K562 (cell line): Measurements from ENCODE around the gene SLC13A3. TPM values are rescaled to one million over a fixed set of nuclear protein-coding genes. Genes with fewer than 3 reads are reported as not detected.

Experiments used
- ATAC-seq: fragments of 200-7000 bp; cut with Tn5 transposase; 3 replicates; pipeline ENCODE4 v1.9.1; 2020; ENCODE audit warnings: moderate library complexity
- BruUV-seq: library from RNA; stranded (reverse); fragments of 400-500 nt; replicated peaks from 2 replicates; lab custom pipeline; 2021; lab: Mats Ljungman, UMichigan
- CTCF ChIA-PET: fragments of 300-600 bp; formaldehyde crosslinking; extraction: SDS; loops from one replicate; lab custom pipeline; 2021; ENCODE audit warnings: low intra/inter-chr PET ratio; lab: Yijun Ruan, JAX
- POLR2A ChIA-PET: fragments of 300-600, 350-650 bp; sonication (Branson Sonifier 250); formaldehyde crosslinking; extraction: SDS; loops from one replicate; lab custom pipeline; 2021; ENCODE audit warnings: antibody characterized with exemption, inconsistent platforms; lab: Yijun Ruan, JAX
- DNase-seq, 4 experiments: peaks; one replicate each; pipeline versions ENCODE4 v3.0.0 to v3.0.0-alpha.2; 2011 to 2018; ENCODE audit warnings: low spot score in 3 of 4, mixed read lengths in 3 of 4; ENCODE audit errors: extremely low read depth in 1 of 4
- FAIRE-seq: peaks from 2 replicates; lab custom pipeline; 2011; peaks lifted over from hg19 to GRCh38; lab: Jason Lieb, UNC
- H2AFZ ChIP-seq: 2 replicates; pipeline ENCODE4 v1.6.0; 2011; ENCODE audit warnings: low read depth, low read length, control low read depth, inconsistent platforms
- H3K27ac ChIP-seq: fragments of 200-600 bp; 3 replicates; pipeline ENCODE4 v1.8.0; 2011; ENCODE audit warnings: low read depth, mild to moderate bottlenecking, control low read depth, inconsistent platforms, low read length, moderate library complexity, mixed read lengths; ENCODE audit errors: extremely low read depth
- H3K27me3 ChIP-seq, 2 experiments: fragments of 300-600 bp in 1 of 2; 2 replicates in 1 of 2; 3 replicates in 1 of 2; pipeline versions ENCODE4 v1.6.0 to v1.8.0; 2011; ENCODE audit warnings: inconsistent platforms in 2 of 2, low read length in 2 of 2, mild to moderate bottlenecking in 1 of 2, mixed read lengths in 1 of 2, moderate library complexity in 1 of 2; ENCODE audit not compliant: control insufficient read depth in 2 of 2, insufficient read depth in 2 of 2
- H3K36me3 ChIP-seq: fragments of 300-600 bp; 3 replicates; pipeline ENCODE4 v1.8.0; 2011; ENCODE audit warnings: mild to moderate bottlenecking, low read length, inconsistent platforms; ENCODE audit not compliant: control insufficient read depth, insufficient read depth
- H3K4me1 ChIP-seq, 2 experiments: fragments of 200-600 bp in 1 of 2; replicated peaks in 1 of 2; 2 replicates in 1 of 2; 3 replicates in 1 of 2; pipeline versions ENCODE4 v1.5.1 to v1.8.0; 2011; ENCODE audit warnings: inconsistent platforms in 2 of 2, low read length in 2 of 2, mild to moderate bottlenecking in 1 of 2, mixed read lengths in 1 of 2, moderate library complexity in 1 of 2; ENCODE audit not compliant: control insufficient read depth in 2 of 2, insufficient read depth in 2 of 2
- H3K4me2 ChIP-seq: 2 replicates; pipeline ENCODE4 v1.6.1; 2011; ENCODE audit warnings: low read length, control low read depth, inconsistent platforms, mixed read lengths; ENCODE audit not compliant: insufficient read depth
- H3K4me3 ChIP-seq: fragments of 200-600 bp; sonication (generic), shearing (Covaris generic); 2 replicates; pipeline ENCODE4 v1.5.1; 2016; ENCODE audit warnings: control low read depth, inconsistent platforms
- H3K79me2 ChIP-seq: fragments of 200-600 bp; 3 replicates; pipeline ENCODE4 v1.8.0; 2011; ENCODE audit warnings: low read length, inconsistent platforms; ENCODE audit not compliant: control insufficient read depth, insufficient read depth
- H3K9ac ChIP-seq, 2 experiments: 2 replicates each; pipeline versions ENCODE4 v1.6.0 to v1.6.1; 2011; ENCODE audit warnings: low read depth in 2 of 2, low read length in 2 of 2, control low read depth in 1 of 2, inconsistent platforms in 1 of 2, mild to moderate bottlenecking in 1 of 2, mixed read lengths in 1 of 2; ENCODE audit not compliant: insufficient read depth in 1 of 2
- H3K9me1 ChIP-seq: one replicate; pipeline ENCODE4 v1.6.0; 2011; ENCODE audit warnings: inconsistent platforms, mild to moderate bottlenecking, low read length, moderate library complexity; ENCODE audit not compliant: control insufficient read depth, insufficient read depth
- H3K9me3 ChIP-seq: replicated peaks from 2 replicates; pipeline ENCODE4 v1.5.1; 2011; ENCODE audit warnings: low read depth, low read length, inconsistent platforms; ENCODE audit not compliant: control insufficient read depth, insufficient read depth
- H4K20me1 ChIP-seq: replicated peaks from 2 replicates; pipeline ENCODE4 v1.6.1; 2011; ENCODE audit warnings: low read length, inconsistent platforms, mixed read lengths; ENCODE audit not compliant: control insufficient read depth, insufficient read depth
- BHLHE40 ChIP-seq: IDR thresholded peaks from 2 replicates; pipeline ENCODE4 v1.6.1; 2011; ENCODE audit warnings: low read length, improper control_type of control experiment
- ERF ChIP-seq: fragments of 450-650 bp; formaldehyde crosslinking; IDR thresholded peaks from 2 replicates; pipeline ENCODE4 v1.4.0; 2020; ENCODE audit warnings: mild to moderate bottlenecking, mixed read lengths
- GABPA ChIP-seq: fragments of 200-800 bp; sonication (Bioruptor generic); conservative IDR thresholded peaks from 2 replicates; pipeline ENCODE4 v1.6.1; 2016; ENCODE audit warnings: low read depth, missing genetic modification characterization, missing compliant biosample characterization
- HDAC1 ChIP-seq, 2 experiments: fragments of 450-650 bp; IDR thresholded peaks; 2 replicates each; pipeline ENCODE4 v1.6.1; 2016 to 2017; ENCODE audit warnings: inconsistent platforms in 1 of 2, mild to moderate bottlenecking in 1 of 2, moderate library complexity in 1 of 2
- HEY1 ChIP-seq: fragments of 250-450 bp; sonication (Bioruptor Pico); IDR thresholded peaks from 2 replicates; pipeline ENCODE4 v1.5.0; 2020; ENCODE audit warnings: mild to moderate bottlenecking, moderate library complexity, borderline replicate concordance
- L3MBTL2 ChIP-seq: fragments of 450-650 bp; IDR thresholded peaks from 2 replicates; pipeline ENCODE4 v1.6.1; 2016; ENCODE audit warnings: mild to moderate bottlenecking, moderate library complexity
- MAFF ChIP-seq: IDR thresholded peaks from 2 replicates; pipeline ENCODE4 v1.6.1; 2012; ENCODE audit warnings: low read length, improper control_type of control experiment
- NFIX ChIP-seq: fragments of 250-450 bp; sonication (Bioruptor Pico); IDR thresholded peaks from 2 replicates; pipeline ENCODE4 v1.4.0; 2020; ENCODE audit warnings: low read depth, mild to moderate bottlenecking, moderate library complexity
- PHF20 ChIP-seq: fragments of 450-650 bp; IDR thresholded peaks from 2 replicates; pipeline ENCODE4 v1.6.1; 2018; ENCODE audit not compliant: partially characterized antibody
- PKNOX1 ChIP-seq: fragments of 450-650 bp; IDR thresholded peaks from 2 replicates; pipeline ENCODE4 v1.6.1; 2016
- POLR2A ChIP-seq: fragments of 450-650 bp; conservative IDR thresholded peaks from 2 replicates; pipeline ENCODE4 v1.6.1; 2016
- POLR2AphosphoS2 ChIP-seq: IDR thresholded peaks from 2 replicates; pipeline ENCODE4 v1.6.1; 2012; ENCODE audit warnings: low read length, improper control_type of control experiment
- POLR2AphosphoS5 ChIP-seq: IDR thresholded peaks from 2 replicates; pipeline ENCODE4 v1.6.1; 2011; ENCODE audit warnings: mild to moderate bottlenecking, low read depth, low read length, moderate library complexity; ENCODE audit not compliant: control insufficient read depth, insufficient read depth
- PTTG1 ChIP-seq: fragments of 450-650 bp; IDR thresholded peaks from 2 replicates; pipeline ENCODE4 v1.6.1; 2016; ENCODE audit warnings: low read depth, mild to moderate bottlenecking, missing genetic modification characterization, missing compliant biosample characterization
- SETDB1 ChIP-seq: IDR thresholded peaks from one replicate; pipeline ENCODE4 v1.6.1; 2012; ENCODE audit warnings: low read length, control low read depth, inconsistent platforms
- YY1 ChIP-seq, 3 experiments: IDR thresholded peaks; 2 replicates each; pipeline ENCODE4 v1.6.1; 2011; ENCODE audit warnings: low read length in 2 of 3, mild to moderate bottlenecking in 2 of 3, moderate library complexity in 2 of 3, borderline replicate concordance in 1 of 3, control low read depth in 1 of 3, low read depth in 1 of 3; ENCODE audit not compliant: insufficient read depth in 3 of 3, insufficient replicate concordance in 2 of 3, control insufficient read depth in 1 of 3, insufficient read length in 1 of 3; ENCODE audit errors: extremely low read depth in 1 of 3
- ZBTB33 ChIP-seq: sonication (generic); formaldehyde crosslinking; IDR thresholded peaks from 2 replicates; pipeline ENCODE4 v1.8.1; 2023; ENCODE audit warnings: mild to moderate bottlenecking, missing genetic modification reagents
- ZNF384 ChIP-seq: IDR thresholded peaks from 2 replicates; pipeline ENCODE4 v1.6.1; 2012; ENCODE audit warnings: low read depth, low read length, improper control_type of control experiment
- ZNF583 ChIP-seq: fragments of 250-450 bp; sonication (Bioruptor Pico); IDR thresholded peaks from 2 replicates; pipeline ENCODE4 v1.4.0; 2020
- WGBS: fragments of 100-300 bp; shearing (Covaris generic); methylation state at CpG from one replicate; pipeline ENCODE4 v1.1.6; 2016; ENCODE audit warnings: low coverage, mixed read lengths; ENCODE audit not compliant: insufficient coverage; ENCODE audit errors: missing lambda C conversion rate; 5-methylcytosine and 5-hydroxymethylcytosine counted together
- in situ Hi-C: fragments of 300-500 bp; cut with MboI; formaldehyde crosslinking; loops from 4 replicates; pipeline ENCODE4 v1.15.0; 2018; ENCODE audit warnings: inconsistent platforms, mixed read lengths
- intact Hi-C: fragments of 100-400 bp; cut with micrococcal nuclease; formaldehyde crosslinking; loops from 2 replicates; pipeline ENCODE4 v1.14.2; 2022
- polyA plus RNA-seq, 8 experiments: library from polyadenylated mRNA; depleted of rRNA in 4 of 8; stranded (reverse) in 5 of 8; unstranded in 3 of 8; fragments of >200 nt; fragmentation: Nextera tagmentation in 2 of 8; fragmentation: Illumina TruSeq in 1 of 8; extraction: Ambion mirVana in 2 of 8; extraction: Trizol in 1 of 8; gene quantifications; 2 replicates each; pipeline versions ENCODE4 v1.2.1 to v1.2.3, GENCODE V29; 2011 to 2014; ENCODE audit warnings: inconsistent platforms in 1 of 8, missing spikeins in 1 of 8
- total RNA-seq, 7 experiments: library from RNA; depleted of rRNA in 6 of 7; stranded (reverse); fragments of >200 nt in 6 of 7; fragmentation: Illumina TruSeq in 2 of 7; extraction: Trizol in 2 of 7; gene quantifications; 2 replicates each; pipeline versions ENCODE4 v1.2.1 to v1.2.3, GENCODE V29; 2011 to 2021; ENCODE audit warnings: low replicate concordance in 1 of 7

SLC13A3 gene
- total and polyA plus RNA-seq, 9 of the 15 experiments (the other 6 are each of a cell fraction or from before 2014, with no cell fraction given) = 5.5 to 16.4 (median 8.5) TPM

- peak; percentile 43; the same call in 1 of the 2 replicates for TF ChIP-seq PKNOX1
- 0 out of 4 replicates have a peak, but pooled peaks of 1 of the 2 experiments have one; percentile 9 for TF ChIP-seq HDAC1 (IDR thresholded peaks at IDR 0.05)
- TF ChIP-seq POLR2AphosphoS5 = peak; percentile 60; the same call in 1 of the 2 replicates
- peak; percentile 82 for TF ChIP-seq GABPA (tag)
- TF ChIP-seq POLR2AphosphoS2 = 0 out of 2 replicates have a peak, but pooled peaks have one; percentile 53
- peak; percentile 83 for TF ChIP-seq POLR2A
- TF ChIP-seq HEY1 (CRISPR knock-in tag) = peak; percentile 80; the same call in 1 of the 2 replicates
Measured at GRCh38 chr20:46689754-46690085, 38.5 kb upstream of the SLC13A3 start (continued).

- DNase-seq (peak; percentile 97 to 99 (median 98)), FAIRE-seq (peak; percentile 98), ATAC-seq (peak; percentile 96)
- Histone ChIP-seq H3K9me1 (no peaks in the 10 kb centered on the region), H3K27me3 (no peaks in the 10 kb centered on the region), H3K9me3 (no peaks in the 10 kb centered on the region), H3K27ac (peak within 1 kb of the TSS; percentile 91), H3K4me1 (peaks cover 5 to 33% of the 10 kb centered on the region in 2 experiments; a peak in 4 of 5 replicates), H3K4me3 (peak within 1 kb of the TSS; percentile 72), H2AFZ (peak within 1 kb of the TSS; percentile 89), H4K20me1 (0 out of 2 replicates have a peak, but pooled peaks cover 3% of the 10 kb centered on the region), H3K36me3 (peaks cover 24% of the 10 kb centered on the region), H3K79me2 (peaks cover 47% of the 10 kb centered on the region), H3K4me2 (peak within 1 kb of the TSS; percentile 88), H3K9ac (peak within 1 kb of the TSS; percentile 87 to 96)
- intact Hi-C loops (no loop called here), in situ Hi-C loops (no loop called here)
- no TSS peak for BruUV-seq
- POLR2A ChIA-PET = interaction anchor here (0.6 to 1.5 kb wide), 8 partner anchors 9 to 1343 kb away, joined by 3 to 7 read pairs (median 4); no protein-coding TSS in a partner anchor
- under 1% methylated on average over 60 of the region's 71 CpGs for WGBS
- CTCF ChIA-PET = no interaction called here
- TF ChIP-seq ZNF583 = no peak
- peak; percentile 82 to 98 (median 92) for TF ChIP-seq YY1 (IDR thresholded peaks at IDR 0.05; ENCODE audit: borderline replicate concordance in 1 of 3, control insufficient read depth in 1 of 3, extremely low read depth in 1 of 3, insufficient read depth in 3 of 3, insufficient read length in 1 of 3, insufficient replicate concordance in 2 of 3, low read depth in 1 of 3, low read length in 2 of 3)
- TF ChIP-seq NFIX (CRISPR knock-in tag) = no peak
- no peak for TF ChIP-seq ZBTB33 (CRISPR knock-in tag)
- TF ChIP-seq L3MBTL2 = peak; percentile 42
- no peak for TF ChIP-seq ERF (CRISPR knock-in tag)
- no peak for TF ChIP-seq SETDB1
- TF ChIP-seq BHLHE40 = no peak
- TF ChIP-seq POLR2AphosphoS2 = no peak
- TF ChIP-seq PHF20 = peak; percentile 46
- TF ChIP-seq ZNF384 = no peak
- TF ChIP-seq MAFF = no peak
- no peak for TF ChIP-seq PTTG1 (tag)
Measured at GRCh38 chr20:46689082-46689753, 38.0 kb upstream of the SLC13A3 start, which contains the start of gene TP53RK. TP53RK (minus strand) TSS chr20:46689444; CDS start chr20:46689414, 30 bp downstream.
